Measurements from ENCODE around the gene SMIM11. TPM values are rescaled to one million over a fixed set of nuclear protein-coding genes. Genes with fewer than 3 reads are reported as not detected.
"Not testable (repeated sequence)": the region's sequence is repeated elsewhere in the genome, so short reads cannot be mapped to it uniquely, and the experiment has no call there.

Gene SMIM11
- total RNA-seq, result 19.7 TPM
- long read RNA-seq, partial matches to known transcripts, result 1 of 11 reads
- long read RNA-seq, other reads (novel, unspliced or antisense), result 4 of 11 reads

- H3K36me3 ChIP-seq; H3K4me3 ChIP-seq; H3K27ac ChIP-seq; H3K9me3 ChIP-seq; DNase-seq; H3K4me1 ChIP-seq; H3K27me3 ChIP-seq (ENCODE audit: low read depth); intact Hi-C loops (cut with DNase I): not testable (repeated sequence)
- ATAC-seq, result peak; percentile 98
Observed at GRCh38 chr21:34374940-34375618, at the start of gene SMIM11. SMIM11 (plus strand) TSS chr21:34375507; CDS start chr21:34379505, 3,998 bp downstream.

GRCh38 chr21:34330055-34330454, 45.3 kb upstream of the SMIM11 start:
- no peak for DNase-seq
- no peak for ATAC-seq
- H3K9me3 ChIP-seq, result no peaks in the 10 kb centered on the region
- no peak overlapping the region for H3K4me3 ChIP-seq
- H3K27me3 ChIP-seq (ENCODE audit: low read depth), result no peaks in the 10 kb centered on the region
- TF ChIP-seq, protein P1, sequence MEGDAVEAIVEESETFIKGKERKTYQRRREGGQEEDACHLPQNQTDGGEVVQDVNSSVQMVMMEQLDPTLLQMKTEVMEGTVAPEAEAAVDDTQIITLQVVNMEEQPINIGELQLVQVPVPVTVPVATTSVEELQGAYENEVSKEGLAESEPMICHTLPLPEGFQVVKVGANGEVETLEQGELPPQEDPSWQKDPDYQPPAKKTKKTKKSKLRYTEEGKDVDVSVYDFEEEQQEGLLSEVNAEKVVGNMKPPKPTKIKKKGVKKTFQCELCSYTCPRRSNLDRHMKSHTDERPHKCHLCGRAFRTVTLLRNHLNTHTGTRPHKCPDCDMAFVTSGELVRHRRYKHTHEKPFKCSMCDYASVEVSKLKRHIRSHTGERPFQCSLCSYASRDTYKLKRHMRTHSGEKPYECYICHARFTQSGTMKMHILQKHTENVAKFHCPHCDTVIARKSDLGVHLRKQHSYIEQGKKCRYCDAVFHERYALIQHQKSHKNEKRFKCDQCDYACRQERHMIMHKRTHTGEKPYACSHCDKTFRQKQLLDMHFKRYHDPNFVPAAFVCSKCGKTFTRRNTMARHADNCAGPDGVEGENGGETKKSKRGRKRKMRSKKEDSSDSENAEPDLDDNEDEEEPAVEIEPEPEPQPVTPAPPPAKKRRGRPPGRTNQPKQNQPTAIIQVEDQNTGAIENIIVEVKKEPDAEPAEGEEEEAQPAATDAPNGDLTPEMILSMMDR (IDR thresholded peaks at IDR 0.05), result no peak
- H3K4me1 ChIP-seq, result no peaks in the 10 kb centered on the region
- no peak overlapping the region for H3K27ac ChIP-seq
- no peaks in the 10 kb centered on the region for H3K36me3 ChIP-seq
- intact Hi-C loops (cut with DNase I), result no loop called here

GRCh38 chr21:34331726-34332125, 43.6 kb upstream of the SMIM11 start:
- intact Hi-C loops (cut with DNase I), result no loop called here
- TF ChIP-seq, protein P1 (IDR thresholded peaks at IDR 0.05), result no peak
- no peaks in the 10 kb centered on the region for H3K9me3 ChIP-seq
- H3K27me3 ChIP-seq (ENCODE audit: low read depth), result no peaks in the 10 kb centered on the region
- ATAC-seq, result no peak
- no peaks in the 10 kb centered on the region for H3K4me1 ChIP-seq
- no peak overlapping the region for H3K4me3 ChIP-seq
- no peaks in the 10 kb centered on the region for H3K36me3 ChIP-seq
- H3K27ac ChIP-seq, result no peak overlapping the region
- no peak for DNase-seq

- no peak for ATAC-seq
- TF ChIP-seq, protein P1 (IDR thresholded peaks at IDR 0.05), result no peak
- H3K27ac ChIP-seq, result no peak overlapping the region
- H3K9me3 ChIP-seq, result no peaks in the 10 kb centered on the region
- no peaks in the 10 kb centered on the region for H3K36me3 ChIP-seq
- no peak for DNase-seq
- no peak overlapping the region for H3K4me3 ChIP-seq
- H3K27me3 ChIP-seq (ENCODE audit: low read depth), result no peaks in the 10 kb centered on the region
- H3K4me1 ChIP-seq, result no peaks in the 10 kb centered on the region
- intact Hi-C loops (cut with DNase I), result no loop called here
Observed at GRCh38 chr21:34332347-34332746, 43.0 kb upstream of the SMIM11 start.

DNA sequence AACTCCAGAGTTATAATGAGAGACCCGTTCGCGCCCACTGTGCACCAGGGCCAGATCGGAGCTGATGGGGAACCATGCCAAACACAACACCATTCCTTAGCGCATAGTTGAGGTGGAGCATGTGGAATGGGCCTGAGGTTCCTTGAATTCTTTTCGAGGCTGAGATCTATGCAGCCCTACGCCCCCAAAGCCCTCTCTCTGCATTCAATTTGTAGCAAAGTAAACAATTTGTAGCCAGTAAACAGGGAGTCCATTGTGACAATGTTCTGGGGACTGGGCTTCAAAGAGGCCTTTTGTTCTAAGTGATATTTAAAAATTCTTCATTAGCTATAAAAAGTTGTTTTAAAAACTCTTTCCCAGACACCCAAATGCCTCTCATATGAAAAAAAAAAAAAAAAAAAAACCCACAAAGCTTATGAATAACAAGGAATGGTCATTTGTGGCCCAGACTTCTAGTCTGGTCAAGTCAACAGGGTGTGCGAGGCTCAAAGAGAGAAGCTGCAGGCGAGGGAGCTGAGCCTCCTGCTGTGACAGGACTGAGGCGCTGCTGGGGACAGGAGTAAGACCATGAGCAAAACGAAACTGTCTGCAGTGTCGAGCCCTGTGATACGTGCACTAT, 42.1 kb upstream of the SMIM11 start:
- H3K36me3 ChIP-seq, result no peaks in the 10 kb centered on the region
- ATAC-seq (no peak), DNase-seq (no peak)
- H3K4me1 ChIP-seq, result no peaks in the 10 kb centered on the region
- TF ChIP-seq, protein P1 (IDR thresholded peaks at IDR 0.05), result no peak
- no peak overlapping the region for H3K4me3 ChIP-seq
- H3K27ac ChIP-seq, result no peak overlapping the region
- intact Hi-C loops (cut with DNase I), result no loop called here
- H3K9me3 ChIP-seq, result no peaks in the 10 kb centered on the region
- no peaks in the 10 kb centered on the region for H3K27me3 ChIP-seq (ENCODE audit: low read depth)

DNA sequence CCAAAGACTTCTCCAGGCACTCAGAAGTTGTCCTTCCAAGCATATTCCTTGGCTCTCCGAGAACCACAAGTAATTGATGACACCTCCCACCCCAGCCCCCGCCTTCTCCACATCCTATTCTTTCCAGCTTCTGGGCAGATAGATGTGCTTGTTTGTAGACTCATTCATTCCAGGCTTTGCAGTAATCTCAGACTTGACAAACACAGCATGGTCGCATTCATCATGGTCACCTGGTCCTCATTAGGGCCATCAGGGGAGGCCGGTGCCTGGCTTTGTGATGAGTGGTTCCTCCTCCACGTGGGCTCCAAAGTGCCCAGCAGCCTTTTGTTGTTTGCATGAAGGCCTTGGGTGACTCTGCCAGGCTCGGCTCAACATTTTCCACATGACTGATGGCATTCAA, 40.0 kb upstream of the SMIM11 start:
- DNase-seq (no peak), ATAC-seq (no peak)
- Histone ChIP-seq H3K36me3 (no peaks in the 10 kb centered on the region), H3K27me3 (ENCODE audit: low read depth) (no peaks in the 10 kb centered on the region), H3K27ac (no peak overlapping the region), H3K4me3 (no peak overlapping the region), H3K4me1 (no peaks in the 10 kb centered on the region), H3K9me3 (no peaks in the 10 kb centered on the region)
- TF ChIP-seq, protein P1 (IDR thresholded peaks at IDR 0.05), result no peak
- intact Hi-C loops (cut with DNase I), result no loop called here

All from lower lobe of right lung (tissue), 2 donors.